IMR-90 (cell line): ENCODE measurements around the gene ACTG2. TPM values are rescaled to one million over a fixed set of nuclear protein-coding genes. Genes with fewer than 3 reads are reported as not detected.

Experiments used
- ATAC-seq: fragments of 200-7000 bp; cut with Tn5 transposase; 2 replicates; pipeline ENCODE4 v1.9.1; 2020; ENCODE audit warnings: low read depth, mild to moderate bottlenecking, moderate library complexity
- BruUV-seq: library from RNA; stranded (reverse); fragments of 400-500 nt; replicated peaks from 2 replicates; lab custom pipeline; 2021; lab: Mats Ljungman, UMichigan
- CTCF ChIA-PET: fragments of 300-600 bp; formaldehyde crosslinking; extraction: SDS; loops from one replicate; lab custom pipeline; 2021; ENCODE audit warnings: antibody characterized with exemption; lab: Yijun Ruan, JAX
- POLR2A ChIA-PET: fragments of 300-600 bp; sonication (Branson Sonifier 250); formaldehyde crosslinking; loops from one replicate; lab custom pipeline; 2022; ENCODE audit warnings: antibody characterized with exemption; ENCODE audit not compliant: unreplicated experiment; lab: Charles Lee
- DNase-seq: peaks from one replicate; pipeline ENCODE4 v3.0.0; 2013
- H2AFZ ChIP-seq: replicated peaks from 2 replicates; pipeline ENCODE3; 2013; ENCODE audit warnings: low read length, mild to moderate bottlenecking; ENCODE audit not compliant: poor library complexity
- H2AK5ac ChIP-seq: 2 replicates; pipeline ENCODE4 v1.6.1; 2013; ENCODE audit warnings: low read depth, low read length, inconsistent platforms
- H2AK9ac ChIP-seq: replicated peaks from 2 replicates; pipeline ENCODE3; 2013; ENCODE audit warnings: mild to moderate bottlenecking, low read depth, low read length, moderate library complexity; ENCODE audit not compliant: poor library complexity
- H2BK120ac ChIP-seq: 2 replicates; pipeline ENCODE4 v1.6.1; 2013; ENCODE audit warnings: low read depth, low read length, inconsistent platforms
- H2BK15ac ChIP-seq: 3 replicates; pipeline ENCODE4 v1.6.1; 2013; ENCODE audit warnings: low read depth, low read length, inconsistent platforms
- H2BK20ac ChIP-seq: 2 replicates; pipeline ENCODE4 v1.6.1; 2013; ENCODE audit warnings: low read depth, mild to moderate bottlenecking, inconsistent platforms, low read length, moderate library complexity
- H2BK5ac ChIP-seq: 2 replicates; pipeline ENCODE4 v1.6.1; 2013; ENCODE audit warnings: mild to moderate bottlenecking, low read depth, low read length, inconsistent platforms; ENCODE audit not compliant: poor library complexity, severe bottlenecking
- H3K14ac ChIP-seq: replicated peaks from 2 replicates; pipeline ENCODE4 v1.6.1; 2013; ENCODE audit warnings: low read depth, low read length, inconsistent platforms
- H3K18ac ChIP-seq: 2 replicates; pipeline ENCODE4 v1.6.1; 2013; ENCODE audit warnings: low read depth, low read length, control low read depth
- H3K23ac ChIP-seq: 2 replicates; pipeline ENCODE4 v1.6.1; 2013; ENCODE audit warnings: low read depth, low read length, inconsistent platforms
- H3K27ac ChIP-seq: 2 replicates; pipeline ENCODE4 v1.5.1; 2013; ENCODE audit warnings: mild to moderate bottlenecking, control low read depth, low read length; ENCODE audit not compliant: insufficient read depth
- H3K27me3 ChIP-seq: 2 replicates; pipeline ENCODE4 v1.6.1; 2013; ENCODE audit warnings: low read length; ENCODE audit not compliant: control insufficient read depth, insufficient read depth
- H3K36me3 ChIP-seq: 2 replicates; pipeline ENCODE4 v1.6.1; 2013; ENCODE audit warnings: low read length, mixed read lengths; ENCODE audit not compliant: control insufficient read depth, insufficient read depth
- H3K4ac ChIP-seq: 2 replicates; pipeline ENCODE4 v1.6.1; 2013; ENCODE audit warnings: low read depth, low read length, inconsistent platforms
- H3K4me1 ChIP-seq: 2 replicates; pipeline ENCODE4 v1.6.1; 2013; ENCODE audit warnings: low read length, mixed read lengths; ENCODE audit not compliant: control insufficient read depth, insufficient read depth
- H3K4me2 ChIP-seq: 2 replicates; pipeline ENCODE4 v1.6.1; 2013; ENCODE audit warnings: low read depth, mild to moderate bottlenecking, control low read depth, low read length, moderate library complexity
- H3K4me3 ChIP-seq: 2 replicates; pipeline ENCODE4 v1.5.1; 2013; ENCODE audit warnings: low read depth, mild to moderate bottlenecking, control low read depth, low read length, moderate library complexity; ENCODE audit not compliant: insufficient read depth
- H3K56ac ChIP-seq: 2 replicates; pipeline ENCODE4 v1.6.1; 2013; ENCODE audit warnings: low read length, inconsistent platforms; ENCODE audit not compliant: insufficient read depth; ENCODE audit errors: extremely low read depth
- H3K79me1 ChIP-seq, 2 experiments: 2 replicates each; pipeline ENCODE4 v1.6.1; 2013; ENCODE audit warnings: low read length in 2 of 2, inconsistent platforms in 1 of 2, low read depth in 1 of 2
- H3K9ac ChIP-seq: 2 replicates; pipeline ENCODE4 v1.6.1; 2013; ENCODE audit warnings: low read depth, low read length, control low read depth
- H3K9me1 ChIP-seq: 2 replicates; pipeline ENCODE4 v1.6.1; 2013; ENCODE audit warnings: low read length, inconsistent platforms; ENCODE audit not compliant: insufficient read depth
- H3K9me3 ChIP-seq: 2 replicates; pipeline ENCODE4 v1.6.1; 2013; ENCODE audit warnings: low read length; ENCODE audit not compliant: control insufficient read depth, insufficient read depth
- H4K20me1 ChIP-seq: 2 replicates; pipeline ENCODE4 v1.6.1; 2013; ENCODE audit warnings: low read length, inconsistent platforms; ENCODE audit not compliant: insufficient read depth
- H4K5ac ChIP-seq: 2 replicates; pipeline ENCODE4 v1.6.1; 2013; ENCODE audit warnings: mild to moderate bottlenecking, low read depth, low read length, control low read depth
- H4K8ac ChIP-seq, 2 experiments: 2 replicates each; pipeline ENCODE4 v1.6.1; 2013; ENCODE audit warnings: low read depth in 2 of 2, low read length in 2 of 2, control low read depth in 1 of 2, inconsistent platforms in 1 of 2
- H4K91ac ChIP-seq: 2 replicates; pipeline ENCODE4 v1.6.1; 2013; ENCODE audit warnings: low read depth, low read length, inconsistent platforms; ENCODE audit not compliant: insufficient read depth
- BHLHE40 ChIP-seq: fragments of 150-350 bp; IDR thresholded peaks from 2 replicates; pipeline ENCODE4 v1.6.1; 2016; ENCODE audit warnings: mild to moderate bottlenecking, low read depth, low read length
- CEBPB ChIP-seq: IDR thresholded peaks from 2 replicates; pipeline ENCODE4 v1.6.1; 2012; ENCODE audit warnings: low read depth, low read length, improper control_type of control experiment
- CHD1 ChIP-seq: IDR thresholded peaks from 2 replicates; pipeline ENCODE4 v1.6.1; 2012; ENCODE audit warnings: low read depth, low read length, improper control_type of control experiment
- FOS ChIP-seq: fragments of 150-350 bp; IDR thresholded peaks from 2 replicates; pipeline ENCODE4 v1.6.1; 2016; ENCODE audit warnings: low read depth, low read length
- MAFK ChIP-seq: IDR thresholded peaks from 2 replicates; pipeline ENCODE4 v1.6.1; 2012; ENCODE audit warnings: low read depth, low read length, improper control_type of control experiment
- MXI1 ChIP-seq: IDR thresholded peaks from 2 replicates; pipeline ENCODE4 v1.6.1; 2012; ENCODE audit warnings: low read depth, mild to moderate bottlenecking, low read length, moderate library complexity, borderline replicate concordance
- NFE2L2 ChIP-seq: fragments of 150-350 bp; IDR thresholded peaks from 2 replicates; pipeline ENCODE4 v1.6.1; 2016; ENCODE audit warnings: low read depth, mild to moderate bottlenecking, low read length
- RCOR1 ChIP-seq: IDR thresholded peaks from 2 replicates; pipeline ENCODE4 v1.6.1; 2012; ENCODE audit warnings: mild to moderate bottlenecking, low read length, improper control_type of control experiment; ENCODE audit not compliant: insufficient replicate concordance
- SMC3 ChIP-seq: fragments of 150-350 bp; IDR thresholded peaks from 2 replicates; pipeline ENCODE4 v1.6.1; 2016; ENCODE audit warnings: low read depth, mild to moderate bottlenecking, antibody characterized with exemption, low read length, moderate library complexity
- dilution Hi-C: fragments of 300-500 bp; cut with HindIII; formaldehyde crosslinking; loops from one replicate; pipeline ENCODE4 v1.14.3; 2018; ENCODE audit warnings: low sequenced_read_pairs; ENCODE audit not compliant: unreplicated experiment
- in situ Hi-C: fragments of 300-500 bp; cut with MboI; formaldehyde crosslinking; loops from 3 replicates; pipeline ENCODE4 v1.14.3; 2019; ENCODE audit warnings: low sequenced_read_pairs, inconsistent platforms, mixed read lengths
- intact Hi-C: fragments of 100-400 bp; cut with micrococcal nuclease; formaldehyde crosslinking; loops from 2 replicates; pipeline ENCODE4 v1.10.0; 2022
- polyA plus RNA-seq, 3 experiments: library from polyadenylated mRNA; depleted of rRNA; stranded (reverse); fragments of >200 nt; gene quantifications; 2 replicates each; pipeline ENCODE4 v1.2.3, GENCODE V29; 2012; ENCODE audit warnings: low replicate concordance in 1 of 3
- total RNA-seq: library from RNA; depleted of rRNA; stranded (reverse); fragments of >200 nt; gene quantifications from 2 replicates; pipeline ENCODE4 v1.2.3, GENCODE V29; 2012
- TF ChIP-seq, protein P1 (sequence below): fragments of 150-350 bp; IDR thresholded peaks from 2 replicates; pipeline ENCODE4 v1.6.1; 2017; ENCODE audit warnings: mild to moderate bottlenecking, antibody characterized with exemption, low read length, low read depth
- TF ChIP-seq, protein P2 (sequence below): conservative IDR thresholded peaks from 2 replicates; pipeline ENCODE4 v1.5.1; 2012; ENCODE audit warnings: mild to moderate bottlenecking, low read depth, low read length, improper control_type of control experiment

ACTG2 gene
- total and polyA plus RNA-seq, 2 of the 4 experiments (the other 2 are of a cell fraction) = 523 to 899 TPM

DNA sequence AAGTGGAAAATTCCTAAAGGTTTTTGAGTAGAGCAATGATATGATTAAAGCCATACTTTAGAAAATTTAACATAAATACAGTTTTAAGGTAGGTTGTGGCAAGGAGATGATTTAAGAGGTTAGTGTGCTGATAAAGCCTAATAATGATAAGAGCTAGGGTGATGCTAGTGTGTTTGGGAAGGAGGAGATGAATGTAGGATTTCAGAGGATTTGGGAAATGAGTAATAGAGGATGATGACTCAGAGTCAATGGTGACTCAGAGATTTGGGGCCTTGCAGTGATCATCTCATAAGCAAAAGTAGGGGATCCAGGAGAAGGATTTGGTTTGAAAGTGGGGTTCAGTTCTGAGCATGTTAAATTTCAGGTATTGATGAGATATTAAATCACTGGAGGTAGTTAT lies 40.8 kb upstream of the ACTG2 start:
- H3K79me1 ChIP-seq = peaks cover 0 to 16% of the 10 kb centered on the region in 2 experiments; a peak in 2 of 4 replicates
- no peak overlapping the region for H3K4me3 ChIP-seq
- POLR2A ChIA-PET = no interaction called here
- peak overlapping the region; percentile 88 for H2BK20ac ChIP-seq
- peak overlapping the region; percentile 87; the same call in 1 of the 2 replicates for H2AK5ac ChIP-seq
- H3K14ac ChIP-seq = peak overlapping the region; percentile 64; the same call in 1 of the 2 replicates
- 0 out of 2 replicates have a peak overlapping the region, but pooled peaks have one; percentile 2 for H4K5ac ChIP-seq
- DNase-seq (peak; percentile 90), ATAC-seq (peak; percentile 84)
- no TSS peak for BruUV-seq
- in situ Hi-C loops = no loop called here
- peaks cover 45% of the 10 kb centered on the region for H3K36me3 ChIP-seq
- H3K4me2 ChIP-seq = no peak overlapping the region; the same call in 1 of the 2 replicates
- peak overlapping the region; percentile 64; the same call in 1 of the 2 replicates for H3K18ac ChIP-seq
- no peaks in the 10 kb centered on the region for H3K9me3 ChIP-seq
- H2AFZ ChIP-seq = no peak overlapping the region
- H2BK120ac ChIP-seq = peak overlapping the region; percentile 87
- peak overlapping the region in 1 of 2 experiments; percentile 59; a peak in 1 of 4 replicates for H4K8ac ChIP-seq
- peak overlapping the region; percentile 54 for H2BK5ac ChIP-seq
- H3K56ac ChIP-seq = no peak overlapping the region
- intact Hi-C loops = no loop called here
- H2AK9ac ChIP-seq = no peak overlapping the region
- peak overlapping the region; percentile 75 for H3K4ac ChIP-seq
- H3K4me1 ChIP-seq = peaks cover 9% of the 10 kb centered on the region
- H4K20me1 ChIP-seq = 0 out of 2 replicates have a peak, but pooled peaks cover 5% of the 10 kb centered on the region
- no peaks in the 10 kb centered on the region for H3K27me3 ChIP-seq
- H2BK15ac ChIP-seq = peak overlapping the region; percentile 81; the same call in 2 of the 3 replicates
- no peak overlapping the region; the same call in 1 of the 2 replicates for H3K23ac ChIP-seq
- no peak overlapping the region for H3K9ac ChIP-seq
- no peak overlapping the region for H3K27ac ChIP-seq
- dilution Hi-C loops = no loop called here
- CTCF ChIA-PET = no interaction called here
- H3K9me1 ChIP-seq = peaks cover 9% of the 10 kb centered on the region
- peak overlapping the region; percentile 74; the same call in 1 of the 2 replicates for H4K91ac ChIP-seq
- TF ChIP-seq MXI1 = no peak
- TF ChIP-seq CEBPB = peak; percentile 56; the same call in 1 of the 2 replicates
- TF ChIP-seq CHD1 = no peak
- TF ChIP-seq, protein P1, sequence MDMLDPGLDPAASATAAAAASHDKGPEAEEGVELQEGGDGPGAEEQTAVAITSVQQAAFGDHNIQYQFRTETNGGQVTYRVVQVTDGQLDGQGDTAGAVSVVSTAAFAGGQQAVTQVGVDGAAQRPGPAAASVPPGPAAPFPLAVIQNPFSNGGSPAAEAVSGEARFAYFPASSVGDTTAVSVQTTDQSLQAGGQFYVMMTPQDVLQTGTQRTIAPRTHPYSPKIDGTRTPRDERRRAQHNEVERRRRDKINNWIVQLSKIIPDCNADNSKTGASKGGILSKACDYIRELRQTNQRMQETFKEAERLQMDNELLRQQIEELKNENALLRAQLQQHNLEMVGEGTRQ = no peak
- peak; percentile 13 for TF ChIP-seq RCOR1
- TF ChIP-seq SMC3 = no peak
- TF ChIP-seq FOS = peak; percentile 96
- TF ChIP-seq, protein P2, sequence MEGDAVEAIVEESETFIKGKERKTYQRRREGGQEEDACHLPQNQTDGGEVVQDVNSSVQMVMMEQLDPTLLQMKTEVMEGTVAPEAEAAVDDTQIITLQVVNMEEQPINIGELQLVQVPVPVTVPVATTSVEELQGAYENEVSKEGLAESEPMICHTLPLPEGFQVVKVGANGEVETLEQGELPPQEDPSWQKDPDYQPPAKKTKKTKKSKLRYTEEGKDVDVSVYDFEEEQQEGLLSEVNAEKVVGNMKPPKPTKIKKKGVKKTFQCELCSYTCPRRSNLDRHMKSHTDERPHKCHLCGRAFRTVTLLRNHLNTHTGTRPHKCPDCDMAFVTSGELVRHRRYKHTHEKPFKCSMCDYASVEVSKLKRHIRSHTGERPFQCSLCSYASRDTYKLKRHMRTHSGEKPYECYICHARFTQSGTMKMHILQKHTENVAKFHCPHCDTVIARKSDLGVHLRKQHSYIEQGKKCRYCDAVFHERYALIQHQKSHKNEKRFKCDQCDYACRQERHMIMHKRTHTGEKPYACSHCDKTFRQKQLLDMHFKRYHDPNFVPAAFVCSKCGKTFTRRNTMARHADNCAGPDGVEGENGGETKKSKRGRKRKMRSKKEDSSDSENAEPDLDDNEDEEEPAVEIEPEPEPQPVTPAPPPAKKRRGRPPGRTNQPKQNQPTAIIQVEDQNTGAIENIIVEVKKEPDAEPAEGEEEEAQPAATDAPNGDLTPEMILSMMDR = no peak
- no peak for TF ChIP-seq NFE2L2
- no peak for TF ChIP-seq MAFK
- peak; percentile 53; the same call in 1 of the 2 replicates for TF ChIP-seq BHLHE40
